ENCODE data around the gene TPX2. TPM values are rescaled to one million over a fixed set of nuclear protein-coding genes. Genes with fewer than 3 reads are reported as not detected.

TPX2 gene
- total RNA-seq, 4 donors from 2014 or later: 5.9 to 10.2 (median 7.3) TPM

GRCh38 chr20:31839782-31840487 is 100.8 kb downstream of the TPX2 start:
- intact Hi-C loops (cut with DNase I; ENCODE audit: low total_unique reads): no loop called here
- no peak for DNase-seq (ENCODE audit: low spot score in 2 of 2)
- TF ChIP-seq POLR2A (IDR thresholded peaks at IDR 0.05) (no peak), CTCF (IDR thresholded peaks at IDR 0.05) (no peak)
- 59 to 69% methylated on average over 5 of the region's 5 CpGs for WGBS, 2 donors
- H3K4me3 ChIP-seq (ENCODE audit: low read depth, poor library complexity, severe bottlenecking): no peak overlapping the region

GRCh38 chr20:31840906-31841816 is 102.1 kb downstream of the TPX2 start:
- H3K4me3 ChIP-seq (ENCODE audit: low read depth, poor library complexity, severe bottlenecking): no peak overlapping the region
- TF ChIP-seq CTCF (IDR thresholded peaks at IDR 0.05): no peak
- no peak for TF ChIP-seq POLR2A (IDR thresholded peaks at IDR 0.05)
- intact Hi-C loops (cut with DNase I; ENCODE audit: low total_unique reads): no loop called here
- DNase-seq (ENCODE audit: low spot score in 2 of 2): no peak
- 67 to 84% methylated on average over 15 of the region's 15 CpGs for WGBS, 2 donors

- no peak overlapping the region for H3K4me3 ChIP-seq (ENCODE audit: low read depth, poor library complexity, severe bottlenecking)
- 51 to 67% methylated on average over 7 to 8 of the region's 8 CpGs for WGBS, 2 donors
- intact Hi-C loops (cut with DNase I; ENCODE audit: low total_unique reads): no loop called here
- no peak for TF ChIP-seq CTCF (IDR thresholded peaks at IDR 0.05)
- no peak for TF ChIP-seq POLR2A (IDR thresholded peaks at IDR 0.05)
- DNase-seq (ENCODE audit: low spot score in 2 of 2): no peak
These were observed 102.8 kb downstream of the TPX2 start for GRCh38 chr20:31841928-31842327.

- no peak overlapping the region for H3K4me3 ChIP-seq (ENCODE audit: low read depth, poor library complexity, severe bottlenecking)
- DNase-seq (ENCODE audit: low spot score in 2 of 2): no peak
- 69 to 73% methylated on average over 9 to 12 of the region's 12 CpGs for WGBS, 2 donors
- intact Hi-C loops (cut with DNase I; ENCODE audit: low total_unique reads): no loop called here
- TF ChIP-seq CTCF (IDR thresholded peaks at IDR 0.05): no peak
- TF ChIP-seq POLR2A (IDR thresholded peaks at IDR 0.05): no peak
These were observed 103.5 kb downstream of the TPX2 start for GRCh38 chr20:31842471-31843157.

- no peak overlapping the region for H3K4me3 ChIP-seq (ENCODE audit: low read depth, poor library complexity, severe bottlenecking)
- intact Hi-C loops (cut with DNase I; ENCODE audit: low total_unique reads): no loop called here
- 58 to 74% methylated on average over 5 to 6 of the region's 6 CpGs for WGBS, 2 donors
- DNase-seq (ENCODE audit: low spot score in 2 of 2): no peak
- TF ChIP-seq CTCF (IDR thresholded peaks at IDR 0.05) (no peak), POLR2A (IDR thresholded peaks at IDR 0.05) (no peak)
These were observed 104.2 kb downstream of the TPX2 start for GRCh38 chr20:31843288-31843687.

All from lower leg skin (tissue), 4 donors.